A673 (cell line): ENCODE data around the gene CHRNA9.

Experiments used
- CTCF ChIP-seq: fragments of 300-800, 200-600 bp; sonication (generic); conservative IDR thresholded peaks from 2 replicates; pipeline ENCODE4 v1.5.1; 2017; ENCODE audit warnings: low read depth, mild to moderate bottlenecking, antibody characterized with exemption, low read length, moderate library complexity, mixed read lengths
- EZH2 ChIP-seq: fragments of 200-600 bp; sonication (generic); IDR thresholded peaks from 2 replicates; pipeline ENCODE4 v1.6.1; 2017; ENCODE audit warnings: borderline replicate concordance, low read depth, mild to moderate bottlenecking, mixed read lengths, antibody characterized with exemption, low read length; ENCODE audit not compliant: poor library complexity, severe bottlenecking

GRCh38 chr4:40299811-40300292 is 35.3 kb upstream of the CHRNA9 start:
- peak; percentile 21; the same call in 1 of the 2 replicates for TF ChIP-seq CTCF
- no peak for TF ChIP-seq EZH2
